Right lobe of liver (tissue), 4 donors: ENCODE results near the gene DUSP11.

Experiments
- CTCF ChIP-seq, 4 donors: fragments of 200-600 bp in 3 of 4; fragments of 450-650 bp in 1 of 4; IDR thresholded peaks; one replicate each; pipeline versions ENCODE4 v1.5.1 to v1.8.0; 2016 to 2022; ENCODE audit warnings: antibody characterized with exemption in 4 of 4, mild to moderate bottlenecking in 2 of 4
- POLR2A ChIP-seq: fragments of 450-650 bp; IDR thresholded peaks from one replicate; pipeline ENCODE4 v1.6.1; 2017; ENCODE audit warnings: antibody characterized with exemption, mild to moderate bottlenecking
- donor health status: DM: no; HTN: no; CAD: no.
- donor health status: DM: no; HTN: no; CAD: no.
- donor health status: DM: no; HTN: yes; CAD: no.

GRCh38 chr2:73766994-73767393, 12.9 kb downstream of the DUSP11 start:
- TF ChIP-seq CTCF (IDR thresholded peaks at IDR 0.05) (no peak), POLR2A (no peak)
